ENCODE measurements around the gene GALNT2.

GALNT2 gene

GRCh38 chr1:230136453-230137336 lies 69.7 kb downstream of the GALNT2 start:
- DNase-seq: no peak

GRCh38 chr1:230137337-230137815 lies 70.3 kb downstream of the GALNT2 start:
- no peak for DNase-seq

GRCh38 chr1:230138561-230139239 lies 71.7 kb downstream of the GALNT2 start:
- no peak for DNase-seq

- no peak for DNase-seq
Observed at GRCh38 chr1:230139315-230139714, 72.3 kb downstream of the GALNT2 start.

GRCh38 chr1:230139741-230140140 lies 72.7 kb downstream of the GALNT2 start:
- DNase-seq: no peak

- no peak for DNase-seq
Observed at GRCh38 chr1:230140221-230141020, 73.4 kb downstream of the GALNT2 start.

- DNase-seq: no peak
Observed at GRCh38 chr1:230141021-230141648, 74.1 kb downstream of the GALNT2 start.

- no peak for DNase-seq
Observed at GRCh38 chr1:230141797-230142607, 75.0 kb downstream of the GALNT2 start.

GRCh38 chr1:230142608-230143210 lies 75.7 kb downstream of the GALNT2 start:
- no peak for DNase-seq

- DNase-seq: no peak
Observed at GRCh38 chr1:230143534-230143933, 76.5 kb downstream of the GALNT2 start.

- DNase-seq: no peak
Observed at GRCh38 chr1:230144010-230144614, 77.1 kb downstream of the GALNT2 start.

- DNase-seq: no peak
Observed at GRCh38 chr1:230144758-230145504, 77.9 kb downstream of the GALNT2 start.

- DNase-seq: no peak
Observed at GRCh38 chr1:230145505-230145899, 78.5 kb downstream of the GALNT2 start.

- no peak for DNase-seq
Observed at GRCh38 chr1:230145953-230146476, 79.0 kb downstream of the GALNT2 start.

- no peak for DNase-seq
Observed at GRCh38 chr1:230146709-230147108, 79.7 kb downstream of the GALNT2 start.

GRCh38 chr1:230147253-230148125 lies 80.5 kb downstream of the GALNT2 start:
- no peak for DNase-seq

GRCh38 chr1:230148126-230148652 lies 81.2 kb downstream of the GALNT2 start:
- no peak for DNase-seq

- no peak for DNase-seq
Observed at GRCh38 chr1:230148768-230149469, 81.9 kb downstream of the GALNT2 start.
